ENCODE measurements around the gene AUTS2. TPM values are rescaled to one million over a fixed set of nuclear protein-coding genes. Genes with fewer than 3 reads are reported as not detected.

The AUTS2 gene
- total and polyA plus RNA-seq, 10 of the 15 experiments (the other 5 are each of a cell fraction or from before 2014, with no cell fraction given) = 6.4 to 55.6 (median 21.6) TPM

DNA sequence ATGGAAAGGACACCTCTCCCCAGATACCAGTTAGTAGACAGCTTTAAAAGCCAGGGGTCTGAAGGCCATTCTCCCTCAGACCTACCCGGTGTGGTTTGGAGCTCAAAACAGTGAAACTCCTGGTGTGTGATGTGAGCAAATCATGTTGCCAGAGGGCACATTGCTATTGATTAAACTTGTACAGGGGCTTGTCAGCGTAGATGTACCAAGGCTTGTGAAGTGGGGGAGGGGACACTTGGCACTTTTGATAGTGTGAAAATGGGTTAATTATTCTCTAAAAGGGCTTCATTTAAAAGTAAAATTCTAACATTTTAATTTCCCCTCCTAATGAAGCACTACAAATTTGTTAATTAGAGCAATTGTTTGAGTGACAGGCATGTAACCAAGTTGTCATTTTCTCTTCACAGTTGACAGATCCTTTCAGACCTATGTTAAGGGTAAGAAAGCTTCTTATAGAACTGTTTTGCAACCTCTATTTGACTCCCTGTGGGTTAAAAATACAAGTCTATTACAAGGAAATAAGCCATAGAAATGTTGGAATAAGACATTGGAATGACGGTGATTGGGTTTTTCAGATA lies 1176.8 kb downstream of the AUTS2 start (continued):
- TF ChIP-seq YY1 (IDR thresholded peaks at IDR 0.05; ENCODE audit: low read depth, low read length) = no peak
- TF ChIP-seq, protein P1, sequence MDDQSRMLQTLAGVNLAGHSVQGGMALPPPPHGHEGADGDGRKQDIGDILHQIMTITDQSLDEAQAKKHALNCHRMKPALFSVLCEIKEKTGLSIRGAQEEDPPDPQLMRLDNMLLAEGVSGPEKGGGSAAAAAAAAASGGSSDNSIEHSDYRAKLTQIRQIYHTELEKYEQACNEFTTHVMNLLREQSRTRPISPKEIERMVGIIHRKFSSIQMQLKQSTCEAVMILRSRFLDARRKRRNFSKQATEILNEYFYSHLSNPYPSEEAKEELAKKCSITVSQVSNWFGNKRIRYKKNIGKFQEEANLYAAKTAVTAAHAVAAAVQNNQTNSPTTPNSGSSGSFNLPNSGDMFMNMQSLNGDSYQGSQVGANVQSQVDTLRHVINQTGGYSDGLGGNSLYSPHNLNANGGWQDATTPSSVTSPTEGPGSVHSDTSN (IDR thresholded peaks at IDR 0.05; ENCODE audit: insufficient replicate concordance, low read depth, low read length) = peak; percentile 57
- no peak for TF ChIP-seq SREBF2 (IDR thresholded peaks at IDR 0.05; ENCODE audit: low read length)
- TF ChIP-seq TCF7 (IDR thresholded peaks at IDR 0.05; ENCODE audit: borderline replicate concordance) = no peak
- TF ChIP-seq RUNX3 (IDR thresholded peaks at IDR 0.05; ENCODE audit: low read length) = no peak
- no peak for TF ChIP-seq IKZF1 (conservative IDR thresholded peaks at IDR 0.05)
- TF ChIP-seq POU2F2 (IDR thresholded peaks at IDR 0.05; ENCODE audit: borderline replicate concordance, low read depth, low read length) = no peak
- TF ChIP-seq NFYA (IDR thresholded peaks at IDR 0.05; ENCODE audit: borderline replicate concordance, low read depth, low read length) = no peak
- no peak for TF ChIP-seq JUNB (IDR thresholded peaks at IDR 0.05)

DNA sequence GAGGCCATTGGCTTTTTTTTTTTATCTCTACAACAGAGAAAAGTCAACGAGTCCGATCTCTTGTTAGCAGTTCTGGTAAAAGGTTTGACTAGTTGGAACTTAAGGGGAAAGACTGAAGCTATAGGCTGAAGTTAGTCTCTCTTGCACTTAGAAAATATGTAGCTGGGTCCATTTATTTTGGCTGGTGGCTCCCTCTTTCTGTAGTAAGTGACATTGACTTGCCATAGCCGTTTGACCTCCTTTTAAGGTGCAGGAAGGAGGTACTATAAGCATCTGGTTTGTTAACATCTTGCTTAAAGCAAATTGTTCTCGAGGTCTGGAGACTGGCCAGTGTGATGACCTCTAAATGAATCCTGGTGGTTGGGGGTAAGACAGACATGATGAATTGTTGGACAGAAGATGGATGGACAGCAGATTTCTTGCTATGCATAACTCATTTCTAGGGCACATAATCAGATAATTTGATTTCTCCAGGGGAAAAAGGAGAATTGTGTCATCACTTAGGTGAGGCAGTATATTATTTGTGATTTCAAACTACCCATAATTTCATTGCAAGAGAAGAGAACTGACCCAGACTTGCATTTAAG lies 1177.4 kb downstream of the AUTS2 start:
- DNase-seq (ENCODE audit: low read depth, low spot score) (peak; percentile 40), ATAC-seq (peak; percentile 79), FAIRE-seq (no peak)
- H4K20me1 ChIP-seq (ENCODE audit: control insufficient read depth, insufficient read depth) = no peaks in the 10 kb centered on the region
- WGBS (ENCODE audit: insufficient coverage, insufficient replicate concordance, low lambda C conversion rate, missing lambda C conversion rate) = 34% methylated on average over 4 of the region's 4 CpGs
- no peak overlapping the region for H3K9ac ChIP-seq (ENCODE audit: control insufficient read depth, insufficient read depth, low read length)
- no peaks in the 10 kb centered on the region; the same call in 1 of the 2 replicates for H3K79me2 ChIP-seq (ENCODE audit: control insufficient read depth, insufficient read depth, low read length)
- H3K9me3 ChIP-seq (replicated peaks; ENCODE audit: control insufficient read depth, insufficient read depth, low read length) = no peaks in the 10 kb centered on the region
- no peak overlapping the region for H2AFZ ChIP-seq (ENCODE audit: control insufficient read depth, low read depth, low read length)
- CTCF ChIA-PET = interaction anchor here (0.6 to 7.1 kb wide), 17 partner anchors 12 to 606 kb away, joined by 3 to 131 read pairs (median 5); no protein-coding TSS in a partner anchor
- no peaks in the 10 kb centered on the region for H3K27me3 ChIP-seq (replicated peaks in 1 of 2; ENCODE audit: control insufficient read depth in 2 of 2, insufficient read depth in 2 of 2, low read length in 1 of 2)
- in situ Hi-C loops (cut with MboI) = no loop called here
- intact Hi-C loops (cut with micrococcal nuclease; ENCODE audit: unreplicated experiment) = loop anchor here (1.0 to 5.0 kb wide), 3 partner anchors 48 to 78 kb away; no protein-coding TSS in a partner anchor
- H3K27ac ChIP-seq (ENCODE audit: control insufficient read depth, insufficient read depth) = peak overlapping the region; percentile 21
- no peak overlapping the region for H3K4me2 ChIP-seq (ENCODE audit: control insufficient read depth, insufficient read depth)
- no TSS peak for BruUV-seq (replicated peaks)
- SMC1A ChIA-PET (ENCODE audit: uncharacterized antibody, unreplicated experiment) = interaction anchor here (1.2 to 12.4 kb wide), 9 partner anchors 14 to 75 kb away, joined by 4 to 177 read pairs (median 6); no protein-coding TSS in a partner anchor
- peaks cover 17 to 29% of the 10 kb centered on the region in 2 experiments for H3K36me3 ChIP-seq (ENCODE audit: control insufficient read depth in 2 of 2, insufficient read depth in 2 of 2, low read length in 1 of 2)
- RAD21 ChIA-PET (ENCODE audit: unreplicated experiment) = interaction anchor here (1.0 to 7.5 kb wide), 10 partner anchors 11 to 82 kb away, joined by 3 to 125 read pairs (median 4); no protein-coding TSS in a partner anchor
- POLR2A ChIA-PET = interaction anchor here (0.6 to 2.2 kb wide), 6 partner anchors 12 to 968 kb away, joined by 3 to 7 read pairs (median 4); no protein-coding TSS in a partner anchor
- H3K4me1 ChIP-seq (ENCODE audit: control insufficient read depth, insufficient read depth, low read length) = peaks cover 14% of the 10 kb centered on the region
- no peak overlapping the region for H3K4me3 ChIP-seq
- TF ChIP-seq HDAC6 (IDR thresholded peaks at IDR 0.05; ENCODE audit: unreplicated experiment) (no peak), SP1 (IDR thresholded peaks at IDR 0.05; ENCODE audit: low read depth, low read length) (no peak), SMC3 (IDR thresholded peaks at IDR 0.05; ENCODE audit: borderline replicate concordance, low read length) (peak; percentile 63; the same call in 1 of the 2 replicates), SREBF2 (IDR thresholded peaks at IDR 0.05; ENCODE audit: low read length) (no peak), SMAD1 (IDR thresholded peaks at IDR 0.05; ENCODE audit: low read depth, partially characterized antibody) (no peak), MYB (IDR thresholded peaks at IDR 0.05; ENCODE audit: borderline replicate concordance, low read depth, low read length) (no peak)
- TF ChIP-seq, protein P2, sequence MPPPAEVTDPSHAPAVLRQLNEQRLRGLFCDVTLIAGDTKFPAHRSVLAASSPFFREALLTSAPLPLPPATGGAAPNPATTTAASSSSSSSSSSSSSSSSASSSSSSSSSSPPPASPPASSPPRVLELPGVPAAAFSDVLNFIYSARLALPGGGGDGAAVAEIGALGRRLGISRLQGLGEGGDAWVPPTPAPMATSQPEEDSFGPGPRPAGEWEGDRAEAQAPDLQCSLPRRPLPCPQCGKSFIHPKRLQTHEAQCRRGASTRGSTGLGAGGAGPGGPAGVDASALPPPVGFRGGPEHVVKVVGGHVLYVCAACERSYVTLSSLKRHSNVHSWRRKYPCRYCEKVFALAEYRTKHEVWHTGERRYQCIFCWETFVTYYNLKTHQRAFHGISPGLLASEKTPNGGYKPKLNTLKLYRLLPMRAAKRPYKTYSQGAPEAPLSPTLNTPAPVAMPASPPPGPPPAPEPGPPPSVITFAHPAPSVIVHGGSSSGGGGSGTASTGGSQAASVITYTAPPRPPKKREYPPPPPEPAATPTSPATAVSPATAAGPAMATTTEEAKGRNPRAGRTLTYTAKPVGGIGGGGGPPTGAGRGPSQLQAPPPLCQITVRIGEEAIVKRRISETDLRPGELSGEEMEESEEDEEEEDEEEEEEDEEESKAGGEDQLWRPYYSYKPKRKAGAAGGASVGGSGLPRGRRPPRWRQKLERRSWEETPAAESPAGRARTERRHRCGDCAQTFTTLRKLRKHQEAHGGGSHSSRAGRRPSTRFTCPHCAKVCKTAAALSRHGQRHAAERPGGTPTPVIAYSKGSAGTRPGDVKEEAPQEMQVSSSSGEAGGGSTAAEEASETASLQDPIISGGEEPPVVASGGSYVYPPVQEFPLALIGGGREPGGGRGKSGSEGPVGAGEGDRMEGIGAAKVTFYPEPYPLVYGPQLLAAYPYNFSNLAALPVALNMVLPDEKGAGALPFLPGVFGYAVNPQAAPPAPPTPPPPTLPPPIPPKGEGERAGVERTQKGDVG (CRISPR knock-in tag; IDR thresholded peaks at IDR 0.05) = no peak
- TF ChIP-seq, protein P3, sequence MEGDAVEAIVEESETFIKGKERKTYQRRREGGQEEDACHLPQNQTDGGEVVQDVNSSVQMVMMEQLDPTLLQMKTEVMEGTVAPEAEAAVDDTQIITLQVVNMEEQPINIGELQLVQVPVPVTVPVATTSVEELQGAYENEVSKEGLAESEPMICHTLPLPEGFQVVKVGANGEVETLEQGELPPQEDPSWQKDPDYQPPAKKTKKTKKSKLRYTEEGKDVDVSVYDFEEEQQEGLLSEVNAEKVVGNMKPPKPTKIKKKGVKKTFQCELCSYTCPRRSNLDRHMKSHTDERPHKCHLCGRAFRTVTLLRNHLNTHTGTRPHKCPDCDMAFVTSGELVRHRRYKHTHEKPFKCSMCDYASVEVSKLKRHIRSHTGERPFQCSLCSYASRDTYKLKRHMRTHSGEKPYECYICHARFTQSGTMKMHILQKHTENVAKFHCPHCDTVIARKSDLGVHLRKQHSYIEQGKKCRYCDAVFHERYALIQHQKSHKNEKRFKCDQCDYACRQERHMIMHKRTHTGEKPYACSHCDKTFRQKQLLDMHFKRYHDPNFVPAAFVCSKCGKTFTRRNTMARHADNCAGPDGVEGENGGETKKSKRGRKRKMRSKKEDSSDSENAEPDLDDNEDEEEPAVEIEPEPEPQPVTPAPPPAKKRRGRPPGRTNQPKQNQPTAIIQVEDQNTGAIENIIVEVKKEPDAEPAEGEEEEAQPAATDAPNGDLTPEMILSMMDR (IDR thresholded peaks at IDR 0.05 in 2 of 3, conservative IDR thresholded peaks at IDR 0.05 in 1 of 3; ENCODE audit: control insufficient read depth in 2 of 3, extremely low read depth in 1 of 3, insufficient read depth in 1 of 3, low read depth in 3 of 3, low read length in 3 of 3) = peak; percentile 48 to 66 (median 57); a peak in 5 of 6 replicates

All from GM12878 (cell line).